ENCODE measurements around the gene TIAM2. TPM values are rescaled to one million over a fixed set of nuclear protein-coding genes. Genes with fewer than 3 reads are reported as not detected.

TIAM2 gene
- polyA plus RNA-seq, 6 donors from 2014 or later = 0.34 to 2.8 (median 0.58) TPM; not detected in 1

- H3K27ac Mint-ChIP-seq = no peak overlapping the region
- peaks cover 0 to 5% (median 3%) of the 10 kb centered on the region in 3 donors for H3K27me3 Mint-ChIP-seq
- no peak for ATAC-seq (ENCODE audit: low read depth in 2 of 2)
- peaks cover 0 to 4% (median 0%) of the 10 kb centered on the region in 7 donors for H3K9me3 Mint-ChIP-seq
- no peaks in the 10 kb centered on the region for H3K36me3 Mint-ChIP-seq
- peaks cover 0 to 4% (median 0%) of the 10 kb centered on the region in 3 donors for H3K4me1 Mint-ChIP-seq
- no peak for DNase-seq
- H3K4me3 Mint-ChIP-seq = no peak overlapping the region
Observed at GRCh38 chr6:155066921-155067680, 72.0 kb downstream of the TIAM2 start.

DNA sequence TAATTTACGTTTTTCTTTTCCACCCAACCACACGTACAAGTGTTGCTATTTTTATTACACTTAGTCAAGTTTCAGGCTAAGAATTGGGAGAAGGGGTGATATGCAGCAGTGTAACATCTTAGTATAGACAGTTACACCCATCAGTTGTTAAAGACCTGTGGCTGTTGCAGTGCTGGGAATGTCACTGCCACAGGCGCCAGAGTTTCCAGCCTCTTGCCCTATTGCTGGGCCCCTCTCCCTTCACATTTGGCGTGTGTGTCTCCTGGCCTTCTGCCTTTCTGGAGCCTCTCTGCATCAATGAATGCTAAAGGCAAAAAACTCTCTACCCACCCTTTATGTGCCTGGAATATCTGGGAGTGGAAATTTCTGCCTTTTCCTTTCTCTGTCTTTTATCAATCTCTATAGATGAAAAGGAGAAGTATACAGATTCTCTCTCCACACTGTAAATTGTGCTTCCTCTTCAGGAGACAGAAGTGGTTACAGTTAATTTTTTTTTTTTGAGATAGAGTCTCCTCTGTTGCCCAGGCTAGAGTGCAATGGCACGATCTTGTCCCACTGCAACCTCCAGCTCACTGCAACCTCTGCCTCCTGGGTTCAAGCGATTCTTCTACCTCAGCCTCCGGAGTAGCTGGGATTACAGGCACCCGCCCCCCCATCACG is 73.0 kb downstream of the TIAM2 start:
- no peak for ATAC-seq (ENCODE audit: low read depth in 2 of 2)
- H3K4me1 Mint-ChIP-seq = peaks cover 0 to 4% (median 0%) of the 10 kb centered on the region in 3 donors
- H3K36me3 Mint-ChIP-seq = no peaks in the 10 kb centered on the region
- no peak overlapping the region for H3K27ac Mint-ChIP-seq
- no peak overlapping the region for H3K4me3 Mint-ChIP-seq
- H3K9me3 Mint-ChIP-seq = peaks cover 0 to 2% (median 0%) of the 10 kb centered on the region in 7 donors
- DNase-seq = no peak
- peaks cover 0 to 12% (median 3%) of the 10 kb centered on the region in 3 donors for H3K27me3 Mint-ChIP-seq

DNA sequence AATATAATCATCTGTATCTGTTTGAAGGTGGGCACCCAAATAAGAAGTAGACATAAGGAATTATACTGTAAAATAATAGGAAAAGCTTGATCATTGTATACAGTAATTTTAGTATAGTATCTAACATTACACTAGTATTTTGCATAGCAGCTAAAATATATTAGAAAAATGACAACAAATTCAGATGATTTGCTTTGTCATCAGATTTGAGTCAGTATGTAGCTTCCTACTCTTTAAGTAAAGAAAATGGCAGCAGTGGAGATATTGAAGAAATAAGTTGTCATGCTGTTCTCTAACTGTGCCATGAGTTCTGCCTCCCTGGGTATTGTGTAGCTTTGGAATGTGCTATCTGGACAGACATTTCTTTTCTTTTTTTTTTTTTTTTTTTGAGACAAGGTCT is 74.4 kb downstream of the TIAM2 start:
- Mint-ChIP-seq H3K27ac (no peak overlapping the region), H3K27me3 (peaks cover 0 to 12% (median 3%) of the 10 kb centered on the region in 3 donors), H3K4me1 (peaks cover 0 to 4% (median 0%) of the 10 kb centered on the region in 3 donors), H3K9me3 (peaks cover 0 to 2% (median 0%) of the 10 kb centered on the region in 7 donors), H3K4me3 (no peak overlapping the region), H3K36me3 (no peaks in the 10 kb centered on the region)
- ATAC-seq (ENCODE audit: low read depth in 2 of 2) (no peak), DNase-seq (no peak)

GRCh38 chr6:155075930-155076695 is 81.0 kb downstream of the TIAM2 start:
- Mint-ChIP-seq H3K4me3 (no peak overlapping the region), H3K9me3 (peaks cover 0 to 2% (median 0%) of the 10 kb centered on the region in 7 donors), H3K27ac (no peak overlapping the region), H3K4me1 (no peaks in the 10 kb centered on the region), H3K27me3 (peaks cover 0 to 12% (median 3%) of the 10 kb centered on the region in 3 donors), H3K36me3 (no peaks in the 10 kb centered on the region)
- ATAC-seq (ENCODE audit: low read depth in 2 of 2) (no peak), DNase-seq (no peak)

GRCh38 chr6:155077331-155077730 is 82.2 kb downstream of the TIAM2 start:
- ATAC-seq (ENCODE audit: low read depth in 2 of 2) = no peak
- H3K4me1 Mint-ChIP-seq = no peaks in the 10 kb centered on the region
- H3K36me3 Mint-ChIP-seq = no peaks in the 10 kb centered on the region
- DNase-seq = no peak
- H3K4me3 Mint-ChIP-seq = no peak overlapping the region
- peaks cover 0 to 5% (median 0%) of the 10 kb centered on the region in 3 donors for H3K27me3 Mint-ChIP-seq
- peaks cover 0 to 2% (median 0%) of the 10 kb centered on the region in 7 donors for H3K9me3 Mint-ChIP-seq
- H3K27ac Mint-ChIP-seq = no peak overlapping the region

GRCh38 chr6:155077784-155078183 is 82.7 kb downstream of the TIAM2 start:
- H3K4me1 Mint-ChIP-seq = no peaks in the 10 kb centered on the region
- H3K4me3 Mint-ChIP-seq = no peak overlapping the region
- no peaks in the 10 kb centered on the region for H3K36me3 Mint-ChIP-seq
- H3K27me3 Mint-ChIP-seq = peaks cover 0 to under 1% (median 0%) of the 10 kb centered on the region in 3 donors
- H3K27ac Mint-ChIP-seq = peak overlapping the region in 2 of 6 donors; percentile 14 to 15
- DNase-seq (no peak), ATAC-seq (ENCODE audit: low read depth in 2 of 2) (no peak)
- H3K9me3 Mint-ChIP-seq = peaks cover 0 to 2% (median 0%) of the 10 kb centered on the region in 7 donors

DNA sequence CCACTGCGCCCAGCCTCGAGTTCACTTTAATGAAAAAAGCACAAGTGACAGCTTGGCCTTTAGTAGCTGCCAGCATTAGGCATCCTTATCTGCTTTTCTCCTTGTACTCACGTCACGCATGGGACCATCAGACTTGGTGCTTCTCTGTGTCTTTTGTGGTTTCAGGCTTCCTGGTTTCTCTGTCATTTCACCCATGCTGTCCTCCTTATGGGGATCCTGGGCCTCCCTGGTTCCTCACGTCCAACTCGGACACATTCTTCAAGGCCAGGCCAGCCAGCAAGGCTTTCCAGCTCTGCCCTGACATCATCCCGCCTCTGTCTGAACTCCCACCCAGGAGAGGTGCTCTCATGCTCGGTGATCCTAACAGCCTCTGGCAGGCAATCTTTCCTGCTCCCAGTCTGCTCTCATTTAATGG is 83.2 kb downstream of the TIAM2 start:
- no peaks in the 10 kb centered on the region for H3K27me3 Mint-ChIP-seq
- no peak for DNase-seq
- no peaks in the 10 kb centered on the region for H3K4me1 Mint-ChIP-seq

DNA sequence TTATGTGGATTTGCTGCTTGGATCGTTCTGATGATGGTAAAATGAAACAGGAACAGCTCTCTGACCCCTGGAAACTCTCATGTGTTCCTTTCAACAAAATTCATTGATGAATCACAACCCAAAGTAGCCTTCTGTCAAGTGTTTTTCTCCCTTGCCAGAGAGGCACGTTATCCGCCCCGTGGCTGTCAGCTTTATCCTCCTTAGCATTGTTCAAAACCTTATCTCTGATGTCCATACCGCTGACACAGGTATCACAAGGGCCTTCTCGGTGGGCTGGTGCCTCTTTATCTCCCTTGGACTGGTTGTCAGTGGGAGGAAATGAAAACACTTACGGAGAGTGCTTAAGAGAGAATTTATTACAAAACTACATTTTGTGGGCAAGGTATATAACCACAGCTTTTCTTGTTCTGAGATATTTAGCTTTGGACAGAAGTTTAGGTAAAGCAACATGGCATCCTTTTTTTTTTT is 84.9 kb downstream of the TIAM2 start:
- Mint-ChIP-seq H3K36me3 (no peaks in the 10 kb centered on the region), H3K9me3 (no peaks in the 10 kb centered on the region), H3K27ac (peak overlapping the region in 1 of 6 donors; percentile 69), H3K27me3 (no peaks in the 10 kb centered on the region), H3K4me3 (no peak overlapping the region), H3K4me1 (no peaks in the 10 kb centered on the region)
- no peak for DNase-seq
- ATAC-seq (ENCODE audit: low read depth in 2 of 2) = no peak

More for the DNA sequence above, 83.2 kb downstream of the TIAM2 start:
- Mint-ChIP-seq H3K9me3 (peaks cover 0 to 2% (median 0%) of the 10 kb centered on the region in 7 donors), H3K36me3 (no peaks in the 10 kb centered on the region), H3K4me3 (peak overlapping the region in 1 of 8 donors; percentile 33), H3K27ac (no peak overlapping the region)
- ATAC-seq (ENCODE audit: low read depth in 2 of 2) = no peak

GRCh38 chr6:155080881-155081845 is 86.0 kb downstream of the TIAM2 start:
- H3K4me3 Mint-ChIP-seq = no peak overlapping the region
- H3K4me1 Mint-ChIP-seq = no peaks in the 10 kb centered on the region
- H3K27ac Mint-ChIP-seq = no peak overlapping the region

GRCh38 chr6:155084431-155085123 is 89.5 kb downstream of the TIAM2 start:
- H3K27ac Mint-ChIP-seq = no peak overlapping the region
- no peaks in the 10 kb centered on the region for H3K27me3 Mint-ChIP-seq
- no peaks in the 10 kb centered on the region for H3K4me1 Mint-ChIP-seq
- DNase-seq (no peak), ATAC-seq (ENCODE audit: low read depth in 2 of 2) (no peak)
- H3K36me3 Mint-ChIP-seq = no peaks in the 10 kb centered on the region
- H3K4me3 Mint-ChIP-seq = no peak overlapping the region
- H3K9me3 Mint-ChIP-seq = no peaks in the 10 kb centered on the region

More at GRCh38 chr6:155080881-155081845, 86.0 kb downstream of the TIAM2 start:
- H3K36me3 Mint-ChIP-seq = no peaks in the 10 kb centered on the region
- no peak for ATAC-seq (ENCODE audit: low read depth in 2 of 2)
- no peaks in the 10 kb centered on the region for H3K9me3 Mint-ChIP-seq
- no peaks in the 10 kb centered on the region for H3K27me3 Mint-ChIP-seq
- no peak for DNase-seq

- H3K4me3 Mint-ChIP-seq = no peak overlapping the region
Observed at GRCh38 chr6:155085582-155086257, 90.6 kb downstream of the TIAM2 start.

GRCh38 chr6:155088856-155089255 is 93.7 kb downstream of the TIAM2 start:
- DNase-seq (no peak), ATAC-seq (ENCODE audit: low read depth in 2 of 2) (no peak)
- no peaks in the 10 kb centered on the region for H3K27me3 Mint-ChIP-seq
- no peak overlapping the region for H3K4me3 Mint-ChIP-seq
- no peaks in the 10 kb centered on the region for H3K9me3 Mint-ChIP-seq
- H3K4me1 Mint-ChIP-seq = no peaks in the 10 kb centered on the region
- H3K36me3 Mint-ChIP-seq = no peaks in the 10 kb centered on the region
- no peak overlapping the region for H3K27ac Mint-ChIP-seq

More at GRCh38 chr6:155085582-155086257, 90.6 kb downstream of the TIAM2 start:
- Mint-ChIP-seq H3K27ac (no peak overlapping the region), H3K4me1 (no peaks in the 10 kb centered on the region), H3K9me3 (no peaks in the 10 kb centered on the region), H3K27me3 (no peaks in the 10 kb centered on the region), H3K36me3 (no peaks in the 10 kb centered on the region)
- DNase-seq (no peak), ATAC-seq (ENCODE audit: low read depth in 2 of 2) (no peak)
